Measurements from ENCODE around the gene SH3RF3.

The SH3RF3 gene

DNA sequence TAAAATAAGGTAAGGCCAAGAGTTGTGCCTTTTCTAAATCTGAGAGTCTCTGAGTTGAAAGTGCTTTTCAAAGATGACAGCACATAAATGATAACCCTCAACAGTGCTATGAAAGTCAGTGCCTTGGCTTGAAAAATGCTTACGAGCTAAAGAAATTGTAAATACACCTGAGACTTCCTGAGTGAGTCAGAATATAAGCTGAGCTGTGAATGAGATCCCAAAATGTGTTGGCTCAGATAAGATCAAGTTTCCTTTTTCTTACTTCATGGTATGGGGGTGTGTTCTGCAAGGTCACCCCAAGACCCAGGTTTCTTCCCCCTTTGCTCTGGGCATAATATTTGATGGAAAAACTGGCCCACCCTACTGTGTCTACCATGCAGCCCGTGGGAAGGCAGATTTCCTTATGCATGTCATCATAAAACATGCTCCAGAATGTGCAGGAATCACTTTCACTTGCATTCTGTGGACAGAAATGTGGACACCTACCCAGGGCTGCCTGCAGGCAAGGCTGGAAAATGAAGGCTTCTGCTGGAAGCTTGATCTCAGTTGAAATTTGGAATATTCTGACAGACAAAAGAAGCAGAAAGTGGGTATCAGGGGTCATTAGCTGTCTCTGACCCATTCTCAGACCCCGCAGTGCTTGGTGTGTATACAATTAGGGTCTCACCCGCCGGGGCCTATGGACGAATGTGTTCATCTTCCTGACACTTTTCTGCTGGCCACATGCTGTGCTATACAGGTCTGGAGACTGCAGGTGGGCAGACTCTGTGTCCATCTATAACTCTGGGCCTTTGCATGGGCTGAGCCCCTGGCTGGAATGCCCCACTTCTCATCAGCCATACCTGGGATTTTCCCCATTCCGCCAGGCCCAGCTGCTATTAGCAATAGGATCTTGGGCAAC lies 212.6 kb downstream of the SH3RF3 start:
- no peak overlapping the region for H3K27ac ChIP-seq
- H3K4me1 ChIP-seq, result peaks cover 47 to 90% (median 86%) of the 10 kb centered on the region in 10 experiments
- H4K20me1 ChIP-seq, result peaks cover 0 to 97% (median 84%) of the 10 kb centered on the region in 11 experiments; a peak in 19 of 22 replicates
- no peak overlapping the region for H3K4me3 ChIP-seq
- H3K36me3 ChIP-seq, result peaks cover 0 to 17% (median 4%) of the 10 kb centered on the region in 11 experiments; a peak in 4 of 22 replicates
- peak overlapping the region in 9 of 11 experiments; percentile 6 to 97 (median 93); a peak in 15 of 22 replicates for H3K4me2 ChIP-seq
- peaks cover 0 to 3% (median 0%) of the 10 kb centered on the region in 11 experiments; a peak in 2 of 22 replicates for H3K9me3 ChIP-seq (replicated peaks in 1 of 11)
- no peaks in the 10 kb centered on the region for H3K27me3 ChIP-seq
- H3K9ac ChIP-seq, result no peak overlapping the region
- no peak for TF ChIP-seq Cebpa-rat (IDR thresholded peaks at IDR 0.05)

DNA sequence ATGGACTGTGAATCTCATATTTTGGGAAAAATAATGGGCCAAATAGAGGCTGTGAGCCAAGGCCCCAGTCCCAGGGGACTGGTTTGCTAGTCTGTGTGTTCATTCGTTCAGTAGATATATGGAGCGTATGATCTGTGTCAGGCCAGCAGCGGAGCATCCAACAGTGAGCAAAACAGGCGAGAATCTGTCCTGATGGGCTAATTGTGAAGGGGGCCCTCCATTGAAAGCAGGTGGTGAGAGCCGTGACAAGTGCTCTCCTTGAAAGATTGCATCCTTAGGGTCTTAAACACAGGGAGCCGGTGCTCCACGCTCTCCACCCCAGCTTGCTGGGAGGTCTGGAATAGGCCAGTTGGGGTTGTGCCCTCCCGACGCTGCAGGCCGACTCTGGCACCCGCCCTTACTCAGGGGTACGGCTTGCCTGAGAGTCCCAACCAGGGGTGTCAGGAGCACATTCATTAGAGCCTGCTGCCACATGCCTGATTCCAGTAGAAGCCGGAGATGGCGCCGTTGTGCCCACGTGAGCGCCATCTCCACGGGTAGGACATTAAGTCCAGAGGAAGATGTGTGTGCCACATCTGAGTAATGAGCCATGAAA lies 213.3 kb downstream of the SH3RF3 start:
- H4K20me1 ChIP-seq, result peaks cover 0 to 97% (median 84%) of the 10 kb centered on the region in 11 experiments; a peak in 19 of 22 replicates
- peaks cover 47 to 90% (median 86%) of the 10 kb centered on the region in 10 experiments for H3K4me1 ChIP-seq
- H3K9me3 ChIP-seq (replicated peaks in 1 of 11), result peaks cover 0 to 3% (median 0%) of the 10 kb centered on the region in 11 experiments; a peak in 2 of 22 replicates
- H3K27ac ChIP-seq, result no peak overlapping the region
- peak overlapping the region in 9 of 11 experiments; percentile 29 to 97 (median 93); a peak in 15 of 22 replicates for H3K4me2 ChIP-seq
- peaks cover 0 to 16% (median 4%) of the 10 kb centered on the region in 11 experiments; a peak in 4 of 22 replicates for H3K36me3 ChIP-seq
- TF ChIP-seq Cebpa-rat (IDR thresholded peaks at IDR 0.05), result no peak
- H3K9ac ChIP-seq, result no peak overlapping the region
- no peak overlapping the region for H3K4me3 ChIP-seq
- H3K27me3 ChIP-seq, result no peaks in the 10 kb centered on the region

DNA sequence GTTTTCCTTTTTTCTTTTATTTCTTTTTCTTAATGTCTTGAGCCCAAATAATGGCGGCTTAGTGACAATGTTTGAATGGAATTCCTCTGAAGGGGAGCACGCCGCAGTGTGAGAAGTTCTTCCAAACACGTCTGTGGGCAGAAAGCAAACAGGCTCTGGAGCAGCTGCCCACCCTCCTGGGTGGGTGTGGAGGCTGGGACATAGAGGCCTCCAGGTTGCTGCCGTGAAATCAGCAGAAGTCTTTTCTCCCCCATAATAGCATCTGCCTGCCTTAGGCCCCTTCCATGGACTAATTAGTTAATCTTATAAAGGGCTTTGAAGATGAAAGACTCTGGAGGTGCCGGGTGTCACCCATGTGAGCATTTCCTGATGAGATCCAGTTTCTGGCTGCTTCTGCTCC lies 213.9 kb downstream of the SH3RF3 start:
- H4K20me1 ChIP-seq, result peaks cover 0 to 97% (median 85%) of the 10 kb centered on the region in 11 experiments; a peak in 19 of 22 replicates
- peak overlapping the region in 9 of 11 experiments; percentile 29 to 97 (median 93); a peak in 16 of 22 replicates for H3K4me2 ChIP-seq
- H3K4me3 ChIP-seq, result no peak overlapping the region
- peaks cover 0 to 3% (median 0%) of the 10 kb centered on the region in 11 experiments; a peak in 2 of 22 replicates for H3K9me3 ChIP-seq (replicated peaks in 1 of 11)
- H3K4me1 ChIP-seq, result peaks cover 53 to 90% (median 88%) of the 10 kb centered on the region in 10 experiments
- peaks cover 0 to 16% (median 4%) of the 10 kb centered on the region in 11 experiments; a peak in 4 of 22 replicates for H3K36me3 ChIP-seq
- H3K27ac ChIP-seq, result no peak overlapping the region
- no peak for TF ChIP-seq Cebpa-rat (IDR thresholded peaks at IDR 0.05)
- H3K27me3 ChIP-seq, result no peaks in the 10 kb centered on the region
- no peak overlapping the region for H3K9ac ChIP-seq

DNA sequence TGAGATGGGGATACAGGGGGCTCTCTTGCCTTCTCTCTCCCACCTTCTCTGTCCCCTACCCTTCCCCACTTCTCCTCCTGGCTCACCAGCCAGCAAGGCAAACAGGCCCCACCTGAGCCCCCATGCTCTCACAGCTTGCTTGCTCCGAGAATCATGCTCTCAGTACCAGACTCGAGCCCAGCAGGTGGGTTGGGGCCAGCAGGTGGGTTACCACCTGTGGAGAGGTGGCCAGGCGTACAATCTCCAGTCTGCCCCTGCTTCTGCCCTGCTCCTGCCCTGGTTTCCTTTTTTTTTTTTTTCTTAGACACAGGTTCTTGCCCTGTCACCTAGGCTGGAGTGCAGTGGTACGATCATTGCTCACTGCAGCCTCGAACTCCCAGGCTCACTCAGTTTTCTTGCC lies 214.5 kb downstream of the SH3RF3 start:
- no peak overlapping the region for H3K9ac ChIP-seq

DNA sequence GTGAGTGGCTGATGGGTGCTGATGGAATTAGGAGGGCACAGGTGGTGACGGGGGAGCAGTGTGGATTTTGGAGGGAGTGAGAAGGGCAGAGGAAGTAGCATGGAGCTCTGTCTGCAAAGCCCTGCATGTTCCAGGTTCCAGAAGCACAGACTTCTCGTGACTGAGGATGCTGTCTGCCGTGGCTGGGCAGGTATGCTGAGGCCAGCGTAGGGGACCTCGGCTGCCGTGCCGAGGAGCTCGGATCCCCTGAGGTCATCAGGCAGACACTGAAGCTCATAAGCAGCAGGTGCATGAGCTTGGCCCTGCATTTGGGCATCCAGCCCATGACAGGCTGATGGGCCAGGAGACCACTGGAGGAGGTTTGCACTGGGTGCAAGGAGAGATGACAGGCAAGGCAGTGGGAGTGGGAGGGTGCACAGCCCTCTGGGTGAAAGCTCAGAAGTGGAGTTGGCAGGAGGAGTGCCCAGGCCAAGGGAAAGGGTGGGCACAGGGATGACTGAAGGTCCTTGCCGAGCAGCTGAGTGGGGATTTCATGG lies 215.3 kb downstream of the SH3RF3 start:
- H3K4me1 ChIP-seq, result peaks cover 66 to 100% (median 100%) of the 10 kb centered on the region in 10 experiments
- H3K27me3 ChIP-seq, result no peaks in the 10 kb centered on the region
- 0 out of 22 replicates have a peak overlapping the region, but pooled peaks of 1 of the 11 experiments have one; percentile 8 for H3K27ac ChIP-seq
- no peak overlapping the region for H3K4me3 ChIP-seq
- H3K4me2 ChIP-seq, result peak overlapping the region in 8 of 11 experiments; percentile 89 to 97 (median 96); a peak in 15 of 22 replicates
- H4K20me1 ChIP-seq, result peaks cover 0 to 100% (median 97%) of the 10 kb centered on the region in 11 experiments; a peak in 19 of 22 replicates
- H3K36me3 ChIP-seq, result peaks cover 0 to 11% (median 0%) of the 10 kb centered on the region in 11 experiments; a peak in 1 of 22 replicates
- no peaks in the 10 kb centered on the region; a peak in 1 of 22 replicates for H3K9me3 ChIP-seq (replicated peaks in 1 of 11)
- no peak overlapping the region for H3K9ac ChIP-seq
- no peak for TF ChIP-seq Cebpa-rat (IDR thresholded peaks at IDR 0.05)

More for the DNA sequence above, 214.5 kb downstream of the SH3RF3 start:
- TF ChIP-seq Cebpa-rat (IDR thresholded peaks at IDR 0.05), result no peak
- Histone ChIP-seq H3K27ac (no peak overlapping the region), H3K4me2 (peak overlapping the region in 9 of 11 experiments; percentile 29 to 97 (median 95); a peak in 13 of 22 replicates), H3K27me3 (no peaks in the 10 kb centered on the region), H4K20me1 (peaks cover 0 to 98% (median 90%) of the 10 kb centered on the region in 11 experiments; a peak in 19 of 22 replicates), H3K4me3 (no peak overlapping the region), H3K9me3 (replicated peaks in 1 of 11) (peaks cover 0 to 3% (median 0%) of the 10 kb centered on the region in 11 experiments; a peak in 1 of 22 replicates), H3K4me1 (peaks cover 58 to 95% (median 93%) of the 10 kb centered on the region in 10 experiments), H3K36me3 (peaks cover 0 to 13% (median 0%) of the 10 kb centered on the region in 11 experiments; a peak in 4 of 22 replicates)

DNA sequence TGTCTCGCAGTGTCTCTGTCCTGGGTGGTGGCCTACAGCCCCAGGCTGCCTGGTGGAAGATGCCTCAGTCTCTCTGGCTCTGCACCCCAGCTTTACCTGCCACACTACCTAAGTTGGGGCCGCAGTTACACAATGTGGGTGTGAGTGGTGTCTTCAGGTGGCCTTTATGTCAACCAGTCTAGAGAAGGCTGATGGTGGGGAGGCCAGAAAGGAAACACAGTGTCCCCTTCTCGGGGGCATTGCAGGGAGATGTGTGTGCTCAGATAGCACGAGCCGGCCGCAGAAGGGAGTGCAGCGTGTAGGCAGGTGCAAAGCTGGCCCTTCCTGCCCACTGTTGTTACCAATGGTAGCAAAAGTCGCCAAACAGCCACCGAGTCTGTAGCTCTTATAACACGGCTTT lies 216.1 kb downstream of the SH3RF3 start:
- no peaks in the 10 kb centered on the region for H3K27me3 ChIP-seq
- H4K20me1 ChIP-seq, result peaks cover 0 to 100% (median 98%) of the 10 kb centered on the region in 11 experiments; a peak in 19 of 22 replicates
- H3K4me3 ChIP-seq, result no peak overlapping the region
- H3K27ac ChIP-seq, result no peak overlapping the region
- no peak for TF ChIP-seq Cebpa-rat (IDR thresholded peaks at IDR 0.05)
- H3K9ac ChIP-seq, result no peak overlapping the region
- H3K4me1 ChIP-seq, result peaks cover 66 to 100% (median 100%) of the 10 kb centered on the region in 10 experiments
- H3K4me2 ChIP-seq, result peak overlapping the region in 9 of 11 experiments; percentile 82 to 97 (median 95); a peak in 17 of 22 replicates
- H3K36me3 ChIP-seq, result peaks cover 0 to 16% (median 0%) of the 10 kb centered on the region in 11 experiments; a peak in 1 of 22 replicates
- H3K9me3 ChIP-seq (replicated peaks in 1 of 11), result no peaks in the 10 kb centered on the region

DNA sequence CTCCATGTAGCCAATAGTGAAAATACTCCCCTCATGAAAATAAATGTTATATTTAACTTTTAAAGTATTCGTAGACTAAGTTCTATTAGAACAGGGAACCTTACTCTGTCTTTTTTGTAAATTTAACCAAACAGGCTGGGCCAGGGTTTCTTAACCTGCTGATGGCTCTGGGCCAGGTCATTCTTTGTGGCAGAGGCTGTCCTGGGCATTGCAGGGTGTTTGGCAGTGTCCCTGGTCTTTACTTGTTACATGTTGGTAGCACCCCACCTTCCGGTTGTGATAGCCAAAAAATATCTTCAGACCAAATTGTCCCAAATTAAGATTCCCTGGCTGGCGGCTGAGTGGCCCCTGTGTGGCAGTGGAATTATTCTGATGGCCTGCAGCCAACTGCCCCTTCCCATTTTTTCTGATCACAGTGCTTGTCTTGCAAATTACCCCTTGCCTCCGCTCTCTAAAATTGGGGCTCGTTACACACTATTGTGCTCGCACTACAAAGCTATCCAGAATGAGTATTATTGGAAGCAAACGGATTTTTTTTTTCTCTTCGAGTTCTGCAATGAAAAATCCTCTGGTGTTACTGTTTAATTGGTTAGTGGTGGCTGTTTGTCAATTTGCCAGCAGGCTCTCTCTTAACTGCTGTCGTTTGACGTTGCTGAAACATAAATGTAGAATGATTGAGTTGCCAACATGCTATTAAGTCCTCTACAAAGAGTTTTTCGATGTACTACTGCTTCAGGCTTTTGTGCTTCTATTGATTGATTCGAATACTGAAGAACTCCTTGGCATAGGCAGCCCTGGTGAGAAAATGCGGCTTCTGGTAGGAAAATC lies 216.9 kb downstream of the SH3RF3 start:
- Histone ChIP-seq H3K36me3 (peaks cover 0 to 17% (median 0%) of the 10 kb centered on the region in 11 experiments; a peak in 1 of 22 replicates), H3K4me1 (peaks cover 66 to 100% (median 100%) of the 10 kb centered on the region in 10 experiments), H3K27me3 (no peaks in the 10 kb centered on the region), H3K27ac (peak overlapping the region in 8 of 11 experiments; percentile 6 to 82 (median 54); a peak in 11 of 22 replicates), H3K4me3 (no peak overlapping the region), H4K20me1 (peaks cover 0 to 100% (median 98%) of the 10 kb centered on the region in 11 experiments; a peak in 19 of 22 replicates), H3K4me2 (peak overlapping the region; percentile 82 to 97 (median 93)), H3K9me3 (replicated peaks in 1 of 11) (no peaks in the 10 kb centered on the region), H3K9ac (peak overlapping the region in 2 of 11 experiments; percentile 19 to 65; a peak in 3 of 22 replicates)
- no peak for TF ChIP-seq Cebpa-rat (IDR thresholded peaks at IDR 0.05)

Measured in BLaER1 treated with 17β-estradiol and CSF1 and Interleukin-3, amounts not matched to agents 10 nM and 100 nM (cell line).